GM12878 (cell line): ENCODE data around the gene EXOC4.

Experiments
- CHD2 ChIP-seq: IDR thresholded peaks from 2 replicates; pipeline ENCODE4 v1.6.1; 2011; ENCODE audit warnings: low read depth, low read length, improper control_type of control experiment, borderline replicate concordance
- EZH2 ChIP-seq: IDR thresholded peaks from 2 replicates; pipeline ENCODE4 v1.6.1; 2012; ENCODE audit warnings: low read depth, mild to moderate bottlenecking, control low read depth, inconsistent platforms, low read length, borderline replicate concordance; ENCODE audit not compliant: control insufficient read depth
- FOS ChIP-seq: IDR thresholded peaks from 3 replicates; pipeline ENCODE4 v1.6.1; 2011; ENCODE audit warnings: borderline replicate concordance; ENCODE audit not compliant: insufficient read length; ENCODE audit errors: extremely low read depth
- FOXK2 ChIP-seq: fragments of 450-650 bp; IDR thresholded peaks from 2 replicates; pipeline ENCODE4 v1.6.1; 2017; ENCODE audit warnings: mild to moderate bottlenecking, moderate library complexity
- IKZF2 ChIP-seq, 2 experiments: fragments of 450-650 bp; IDR thresholded peaks; 2 replicates each; pipeline ENCODE4 v1.6.1; 2017; ENCODE audit warnings: mild to moderate bottlenecking in 2 of 2, moderate library complexity in 2 of 2
- POLR2A ChIP-seq: IDR thresholded peaks from 2 replicates; pipeline ENCODE4 v1.6.1; 2011; ENCODE audit warnings: low read depth, mild to moderate bottlenecking, low read length
- RFX5 ChIP-seq: IDR thresholded peaks from 2 replicates; pipeline ENCODE4 v1.6.1; 2011; ENCODE audit warnings: low read depth, low read length, improper control_type of control experiment
- SKIL ChIP-seq: fragments of 450-650 bp; IDR thresholded peaks from 2 replicates; pipeline ENCODE4 v1.6.1; 2017; ENCODE audit warnings: mild to moderate bottlenecking, low read depth, inconsistent platforms; ENCODE audit not compliant: poor library complexity, severe bottlenecking
- SMC3 ChIP-seq: IDR thresholded peaks from 2 replicates; pipeline ENCODE4 v1.6.1; 2011; ENCODE audit warnings: low read length, improper control_type of control experiment, borderline replicate concordance
- ZNF274 ChIP-seq: IDR thresholded peaks from one replicate; pipeline ENCODE4 v1.8.0; 2011; ENCODE audit not compliant: insufficient read length, insufficient read depth
- TF ChIP-seq, protein P1 (sequence below), 3 experiments: IDR thresholded peaks in 2 of 3; conservative IDR thresholded peaks in 1 of 3; 2 replicates each; pipeline ENCODE4 v1.5.1; 2011; ENCODE audit warnings: low read depth in 3 of 3, low read length in 3 of 3, mild to moderate bottlenecking in 3 of 3, control low read depth in 2 of 3, moderate library complexity in 2 of 3, inconsistent platforms in 1 of 3, mixed read lengths in 1 of 3; ENCODE audit not compliant: control insufficient read depth in 2 of 3, insufficient read depth in 1 of 3; ENCODE audit errors: extremely low read depth in 1 of 3

DNA sequence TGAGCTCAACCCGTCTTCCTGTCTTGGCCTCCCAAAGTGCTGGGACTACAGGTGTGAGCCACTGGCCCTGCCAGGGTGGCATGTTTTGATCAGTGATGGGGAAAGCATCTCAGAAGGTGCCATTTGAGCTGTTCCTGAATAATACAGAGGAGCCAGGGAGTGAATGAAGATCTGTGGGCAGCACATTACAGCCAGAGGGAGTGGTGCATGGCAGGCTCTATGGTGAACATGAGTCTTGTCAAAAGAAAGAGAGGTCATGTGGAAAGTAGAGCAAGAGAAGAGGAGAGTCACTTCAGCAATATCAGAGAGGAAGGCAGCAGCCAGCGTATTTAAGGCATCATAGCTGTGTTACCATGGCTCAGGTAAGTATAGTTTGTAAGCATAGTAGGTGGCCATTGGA lies 598.5 kb downstream of the EXOC4 start:
- TF ChIP-seq, protein P1, sequence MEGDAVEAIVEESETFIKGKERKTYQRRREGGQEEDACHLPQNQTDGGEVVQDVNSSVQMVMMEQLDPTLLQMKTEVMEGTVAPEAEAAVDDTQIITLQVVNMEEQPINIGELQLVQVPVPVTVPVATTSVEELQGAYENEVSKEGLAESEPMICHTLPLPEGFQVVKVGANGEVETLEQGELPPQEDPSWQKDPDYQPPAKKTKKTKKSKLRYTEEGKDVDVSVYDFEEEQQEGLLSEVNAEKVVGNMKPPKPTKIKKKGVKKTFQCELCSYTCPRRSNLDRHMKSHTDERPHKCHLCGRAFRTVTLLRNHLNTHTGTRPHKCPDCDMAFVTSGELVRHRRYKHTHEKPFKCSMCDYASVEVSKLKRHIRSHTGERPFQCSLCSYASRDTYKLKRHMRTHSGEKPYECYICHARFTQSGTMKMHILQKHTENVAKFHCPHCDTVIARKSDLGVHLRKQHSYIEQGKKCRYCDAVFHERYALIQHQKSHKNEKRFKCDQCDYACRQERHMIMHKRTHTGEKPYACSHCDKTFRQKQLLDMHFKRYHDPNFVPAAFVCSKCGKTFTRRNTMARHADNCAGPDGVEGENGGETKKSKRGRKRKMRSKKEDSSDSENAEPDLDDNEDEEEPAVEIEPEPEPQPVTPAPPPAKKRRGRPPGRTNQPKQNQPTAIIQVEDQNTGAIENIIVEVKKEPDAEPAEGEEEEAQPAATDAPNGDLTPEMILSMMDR (IDR thresholded peaks at IDR 0.05 in 2 of 3, conservative IDR thresholded peaks at IDR 0.05 in 1 of 3; ENCODE audit: control insufficient read depth in 2 of 3, extremely low read depth in 1 of 3, insufficient read depth in 1 of 3, low read depth in 3 of 3, low read length in 3 of 3), result no peak
- no peak for TF ChIP-seq SKIL
- no peak for TF ChIP-seq RFX5
- no peak for TF ChIP-seq FOS
- no peak for TF ChIP-seq POLR2A
- TF ChIP-seq CHD2, result no peak
- no peak for TF ChIP-seq EZH2
- no peak for TF ChIP-seq FOXK2
- no peak for TF ChIP-seq ZNF274
- TF ChIP-seq SMC3, result no peak
- TF ChIP-seq IKZF2 (IDR thresholded peaks at IDR 0.05), result no peak
